NCI-H82 treated with DMSO at 0.1 percent for 48 hours (cell line): Measurements from ENCODE around the gene TMEM145.
"Not testable (repeated sequence)": the region's sequence is repeated elsewhere in the genome, so short reads cannot be mapped to it uniquely, and the experiment has no call there.

Source experiments
- DNase-seq: peaks from one replicate; lab custom pipeline; 2025; ENCODE audit not compliant: unreplicated experiment; lab: John Stamatoyannopoulos, UW

The TMEM145 gene

DNA sequence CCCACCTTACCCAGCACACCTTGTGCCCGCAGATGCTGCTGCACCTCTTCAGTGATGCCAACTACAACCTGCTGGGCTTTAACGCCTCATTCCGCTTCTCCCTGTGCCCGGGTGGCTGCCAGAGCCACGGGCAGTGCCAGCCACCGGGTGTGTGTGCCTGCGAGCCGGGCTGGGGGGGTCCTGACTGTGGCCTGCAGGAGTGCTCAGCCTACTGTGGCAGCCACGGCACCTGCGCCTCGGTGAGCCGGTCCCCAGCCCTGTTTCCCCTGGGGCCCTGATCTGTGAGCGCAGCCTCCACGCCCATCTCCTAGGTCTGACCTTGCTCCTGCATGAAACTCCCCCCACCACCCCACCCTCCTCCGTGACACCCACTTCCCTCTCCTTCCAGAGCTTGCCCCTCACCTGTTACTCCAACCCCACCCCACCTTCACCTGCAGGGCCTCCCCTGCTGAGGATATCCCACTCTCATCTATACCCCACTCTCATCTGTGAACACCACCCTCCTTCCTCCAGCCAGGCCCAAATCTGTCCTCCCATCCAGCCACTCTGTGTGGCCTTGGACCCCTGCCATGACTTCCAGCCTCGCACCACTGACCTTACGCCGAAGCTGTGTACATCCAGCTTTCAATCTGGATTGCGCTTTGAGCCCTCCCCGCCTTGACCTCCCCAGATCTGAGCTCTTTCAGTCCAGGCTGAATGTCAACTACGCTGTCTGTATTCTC is 21.0 kb downstream of the TMEM145 start:
- no peak for DNase-seq

DNA sequence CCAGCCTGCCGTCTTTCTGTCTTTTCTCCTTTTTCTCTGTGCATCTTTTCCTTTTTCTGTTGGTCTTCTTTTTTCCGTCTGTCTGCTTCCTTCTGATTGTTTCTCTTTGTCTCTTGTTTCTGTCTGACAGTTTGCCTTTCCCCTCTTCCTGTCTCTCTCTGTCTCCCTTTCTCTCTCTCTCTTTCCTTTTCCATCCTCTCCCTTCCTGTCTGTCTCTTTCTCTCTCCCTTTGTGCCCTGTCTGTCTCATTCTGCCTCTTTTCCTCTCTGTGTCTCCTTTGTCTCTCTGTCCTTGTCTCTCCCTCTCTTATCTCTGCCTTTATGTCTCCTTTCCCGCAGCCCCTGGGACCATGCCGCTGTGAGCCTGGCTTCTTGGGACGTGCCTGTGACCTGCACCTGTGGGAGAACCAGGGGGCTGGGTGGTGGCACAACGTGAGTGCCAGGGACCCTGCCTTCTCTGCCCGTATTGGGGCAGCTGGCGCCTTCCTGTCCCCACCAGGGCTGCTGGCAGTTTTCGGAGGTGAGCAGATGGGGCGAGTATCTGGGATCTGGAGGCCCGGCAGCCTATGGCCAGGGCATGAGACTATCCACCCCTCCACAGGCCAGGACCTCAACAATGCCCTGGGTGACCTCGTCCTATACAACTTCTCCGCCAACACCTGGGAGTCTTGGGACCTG is 21.7 kb downstream of the TMEM145 start:
- DNase-seq = no peak

DNA sequence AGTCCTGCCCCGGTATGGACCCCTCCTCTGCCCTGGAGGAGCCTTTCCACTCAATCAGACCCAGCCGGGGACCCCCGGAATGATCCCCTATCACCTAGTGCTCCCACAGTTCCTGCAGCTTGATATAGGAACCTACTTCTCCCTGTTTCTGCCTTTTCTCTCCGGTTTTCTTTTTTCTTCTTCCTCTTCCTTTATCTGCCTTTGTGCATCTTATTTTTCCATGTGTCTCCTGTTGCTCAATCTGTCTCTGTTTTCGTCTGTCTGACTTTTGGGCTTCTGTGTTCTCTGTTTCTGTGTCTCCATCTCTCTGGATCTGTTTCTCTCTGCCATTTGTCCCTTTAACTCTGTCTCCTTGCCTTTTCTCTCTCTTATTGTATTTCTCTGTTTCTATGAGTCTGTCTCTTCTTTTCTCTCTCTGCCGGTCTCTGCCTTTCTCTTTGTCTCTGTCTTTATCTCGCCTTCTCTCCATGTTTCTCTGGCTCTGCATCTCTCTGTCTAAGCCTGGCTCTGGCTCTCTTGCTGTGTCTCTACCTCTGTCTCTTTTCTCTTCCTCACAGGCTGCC is 22.3 kb downstream of the TMEM145 start:
- DNase-seq = no peak

DNA sequence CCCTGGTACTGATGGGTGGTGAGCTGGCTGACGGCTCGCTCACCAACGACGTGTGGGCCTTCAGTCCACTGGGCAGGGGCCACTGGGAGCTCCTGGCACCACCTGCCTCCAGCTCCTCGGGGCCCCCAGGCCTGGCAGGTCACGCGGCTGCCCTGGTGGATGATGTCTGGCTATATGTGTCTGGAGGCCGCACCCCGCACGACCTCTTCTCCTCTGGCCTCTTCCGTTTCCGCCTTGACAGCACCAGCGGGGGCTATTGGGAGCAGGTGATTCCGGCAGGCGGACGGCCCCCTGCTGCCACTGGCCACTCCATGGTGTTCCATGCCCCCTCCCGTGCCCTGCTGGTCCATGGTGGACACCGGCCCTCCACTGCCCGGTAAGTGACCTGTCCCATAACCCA is 22.9 kb downstream of the TMEM145 start:
- no peak for DNase-seq

DNA sequence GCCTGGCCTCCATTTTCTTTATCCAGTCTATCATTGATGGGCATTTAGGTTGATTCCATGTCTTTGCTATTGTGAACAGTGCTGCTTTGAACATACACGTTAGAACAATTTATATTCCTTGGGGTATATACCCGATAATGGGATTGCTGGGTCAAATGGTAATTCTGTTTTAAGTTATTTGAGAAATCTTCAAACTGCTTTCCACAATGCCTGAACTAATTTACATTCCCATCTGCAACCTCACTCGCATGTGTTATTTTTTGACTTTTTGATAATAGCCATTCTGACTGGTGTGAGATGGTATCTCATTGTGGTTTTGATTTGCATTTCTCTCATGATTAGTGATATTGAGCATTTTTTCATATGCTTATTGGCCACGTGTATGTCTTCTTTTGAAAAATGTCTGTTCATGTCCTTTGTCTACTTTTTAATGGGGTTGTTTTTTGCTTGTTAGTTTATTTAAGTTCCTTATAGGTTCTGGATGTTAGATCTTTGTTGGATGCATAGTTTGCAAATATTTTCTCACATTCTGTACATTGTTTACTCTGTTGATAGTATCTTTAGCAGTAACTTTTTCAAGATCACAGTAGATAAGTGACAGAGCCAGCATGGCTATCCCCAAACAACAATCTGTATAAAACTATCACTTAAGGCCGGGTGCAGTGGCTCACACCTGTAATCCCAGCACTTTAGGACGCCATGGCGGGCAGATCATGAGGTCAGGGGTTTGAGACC is 26.2 kb downstream of the TMEM145 start:
- DNase-seq = not testable (repeated sequence)

DNA sequence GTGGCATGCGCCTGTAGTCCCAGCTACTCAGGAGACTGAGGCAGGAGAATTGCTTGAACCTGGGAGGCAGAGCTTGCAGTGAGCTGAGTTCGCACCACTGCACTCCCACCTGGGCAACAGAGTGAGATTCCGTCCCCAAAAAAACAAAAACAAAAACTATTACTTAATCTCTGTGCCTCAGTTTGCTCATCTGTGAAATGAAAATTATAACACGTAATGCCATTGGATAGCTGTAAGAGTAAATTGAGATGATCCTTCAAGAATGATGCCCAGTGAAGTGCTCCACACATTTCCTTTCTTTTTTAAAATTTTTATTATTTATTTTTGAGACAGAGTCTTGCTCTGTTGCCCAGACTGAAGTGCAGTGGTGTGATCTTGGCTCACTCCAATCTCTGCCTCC is 26.8 kb downstream of the TMEM145 start:
- DNase-seq = not testable (repeated sequence)

DNA sequence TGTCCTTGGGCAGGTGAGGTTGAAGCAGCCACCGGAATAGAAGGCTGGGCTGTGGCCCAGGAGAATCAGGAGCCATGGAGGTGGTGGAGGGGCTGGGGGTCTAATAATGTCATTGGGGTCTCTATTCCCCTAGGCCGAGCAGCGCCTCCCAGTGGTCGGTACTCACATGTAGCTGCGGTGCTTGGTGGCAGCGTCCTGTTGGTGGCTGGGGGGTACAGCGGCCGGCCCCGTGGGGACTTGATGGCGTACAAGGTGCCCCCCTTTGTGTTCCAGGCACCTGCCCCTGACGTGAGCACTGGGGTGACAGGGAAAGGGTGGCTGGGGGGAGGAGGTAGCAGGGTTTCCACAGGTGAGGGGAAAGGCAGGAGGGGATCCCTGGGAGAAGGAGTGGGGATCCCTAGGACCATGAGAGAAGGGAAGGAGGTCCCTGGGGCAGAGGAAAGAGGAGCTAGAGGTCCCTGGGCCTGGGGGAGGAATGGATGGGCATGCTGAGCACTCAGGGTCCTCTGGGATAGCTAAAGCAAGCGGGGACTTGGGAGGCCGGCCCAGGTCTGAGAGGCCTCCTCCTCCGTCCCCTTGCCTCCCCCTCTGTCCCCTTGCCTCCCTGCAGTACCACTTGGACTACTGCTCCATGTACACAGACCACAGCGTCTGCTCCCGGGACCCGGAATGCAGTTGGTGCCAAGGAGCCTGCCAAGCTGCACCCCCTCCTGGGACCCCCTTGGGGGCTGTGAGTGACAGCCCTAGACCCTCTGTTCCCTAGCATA is 30.4 kb downstream of the TMEM145 start:
- DNase-seq = no peak

DNA sequence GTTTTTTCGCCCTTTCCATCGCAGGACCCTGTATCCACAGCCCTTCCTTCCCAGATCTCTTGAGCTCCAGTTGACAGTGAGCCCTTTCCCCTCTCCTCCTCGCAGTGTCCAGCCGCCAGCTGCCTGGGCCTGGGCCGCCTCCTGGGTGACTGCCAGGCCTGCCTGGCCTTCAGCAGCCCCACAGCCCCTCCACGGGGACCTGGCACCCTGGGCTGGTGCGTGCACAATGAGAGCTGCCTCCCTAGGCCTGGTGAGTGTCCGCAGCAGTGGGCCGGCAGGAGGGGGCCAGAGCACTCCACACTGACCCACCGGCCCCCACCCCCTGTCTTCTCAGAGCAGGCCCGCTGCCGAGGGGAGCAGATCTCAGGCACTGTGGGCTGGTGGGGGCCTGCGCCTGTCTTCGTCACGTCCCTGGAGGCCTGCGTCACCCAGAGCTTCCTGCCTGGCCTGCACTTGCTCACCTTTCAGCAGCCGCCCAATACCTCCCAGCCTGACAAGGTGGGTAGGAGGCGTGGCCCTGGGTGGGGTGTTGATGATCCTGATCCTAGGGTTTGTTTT is 31.3 kb downstream of the TMEM145 start:
- DNase-seq = no peak

DNA sequence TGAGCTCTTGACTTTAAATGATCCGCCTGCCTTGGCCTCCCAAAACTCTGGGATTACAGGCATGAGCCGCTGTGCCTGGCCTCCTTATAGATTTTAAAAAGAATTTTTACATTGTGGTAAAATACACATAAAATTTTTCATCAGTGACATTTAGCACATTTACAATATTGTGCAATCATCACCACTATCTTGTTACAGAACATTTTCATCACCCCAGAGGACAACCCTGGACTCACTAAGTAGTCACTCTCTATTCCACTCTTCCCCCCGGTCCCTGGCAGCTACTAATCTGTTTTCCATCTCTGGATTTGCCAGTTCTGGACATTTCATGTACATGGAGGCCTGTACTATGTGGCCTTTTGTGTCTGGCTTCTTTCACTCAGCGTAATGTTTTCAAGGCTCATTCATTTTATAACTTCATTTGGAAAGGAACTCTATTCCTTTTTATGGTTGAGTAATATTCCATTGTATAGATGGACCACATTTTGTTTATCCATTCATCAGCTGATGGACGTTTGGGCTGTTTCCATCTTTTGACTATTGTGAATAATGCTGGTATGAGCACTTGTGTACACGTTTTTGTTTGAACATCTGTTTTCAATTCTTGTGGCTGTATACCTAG is 32.2 kb downstream of the TMEM145 start:
- no peak for DNase-seq

DNA sequence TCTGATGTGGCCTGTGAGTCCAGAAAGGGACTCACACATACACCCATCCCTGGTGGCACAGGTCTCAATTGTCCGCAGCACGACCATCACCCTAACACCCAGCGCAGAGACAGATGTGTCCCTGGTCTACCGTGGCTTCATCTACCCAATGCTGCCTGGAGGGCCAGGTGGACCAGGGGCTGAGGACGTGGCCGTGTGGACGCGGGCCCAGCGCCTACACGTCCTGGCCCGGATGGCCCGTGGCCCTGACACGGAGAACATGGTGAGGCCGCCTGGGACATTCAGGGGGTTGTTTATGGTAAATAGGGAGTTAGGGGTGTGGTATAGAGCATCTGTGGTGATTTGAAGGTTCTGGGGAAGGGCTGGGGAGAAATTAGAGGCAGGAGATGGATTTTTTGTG is 35.1 kb downstream of the TMEM145 start:
- no peak for DNase-seq

DNA sequence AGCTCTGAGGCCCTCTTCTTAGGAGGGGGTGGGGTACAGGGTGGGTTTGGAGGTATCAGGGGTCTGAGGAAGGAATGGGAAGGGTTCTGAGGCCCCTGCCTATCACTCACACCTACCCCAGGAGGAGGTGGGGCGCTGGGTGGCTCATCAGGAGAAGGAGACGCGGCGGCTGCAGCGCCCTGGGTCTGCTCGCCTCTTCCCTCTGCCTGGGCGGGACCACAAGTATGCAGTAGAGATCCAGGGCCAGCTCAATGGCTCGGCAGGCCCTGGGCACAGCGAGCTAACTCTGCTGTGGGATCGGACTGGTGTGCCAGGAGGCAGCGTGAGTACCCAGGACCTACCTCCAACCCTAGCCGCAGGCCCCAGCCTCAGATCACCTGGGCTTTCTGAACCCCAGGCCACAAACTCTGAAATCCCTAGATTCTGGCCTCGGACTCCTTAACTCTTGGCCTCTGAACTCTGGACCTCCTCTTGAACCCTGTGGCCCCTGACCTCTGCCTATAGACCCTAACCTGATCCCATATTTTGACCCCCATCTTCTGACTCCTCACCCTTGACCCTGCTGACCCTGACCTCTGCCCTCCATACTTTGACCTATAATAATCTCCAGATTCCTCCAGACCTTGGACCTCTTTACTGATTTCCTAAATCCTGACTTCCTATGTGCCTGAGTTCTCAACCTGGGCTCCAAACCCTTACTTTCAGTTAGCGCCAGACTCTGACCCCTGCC is 36.4 kb downstream of the TMEM145 start:
- DNase-seq = no peak

DNA sequence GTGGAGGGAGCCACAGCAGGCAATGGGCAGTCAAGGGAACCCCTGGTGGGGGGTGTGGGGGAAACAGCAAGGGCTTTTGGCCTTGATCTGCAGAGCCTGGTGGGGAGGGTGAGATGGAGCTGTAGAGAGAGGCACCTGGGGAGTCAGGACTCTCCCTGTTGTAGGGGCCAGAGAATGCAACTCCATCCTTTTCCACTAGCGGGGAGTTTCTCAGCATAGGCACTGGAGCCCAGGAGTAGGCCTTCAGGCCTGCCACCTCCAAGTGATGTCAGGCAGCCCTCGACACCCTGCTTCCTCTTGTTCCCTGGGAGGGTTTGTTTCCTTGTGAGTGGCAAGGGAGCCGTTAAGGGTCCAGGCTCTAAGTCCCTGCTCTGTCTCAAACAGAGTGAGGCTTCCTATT is 37.3 kb downstream of the TMEM145 start:
- no peak for DNase-seq

DNA sequence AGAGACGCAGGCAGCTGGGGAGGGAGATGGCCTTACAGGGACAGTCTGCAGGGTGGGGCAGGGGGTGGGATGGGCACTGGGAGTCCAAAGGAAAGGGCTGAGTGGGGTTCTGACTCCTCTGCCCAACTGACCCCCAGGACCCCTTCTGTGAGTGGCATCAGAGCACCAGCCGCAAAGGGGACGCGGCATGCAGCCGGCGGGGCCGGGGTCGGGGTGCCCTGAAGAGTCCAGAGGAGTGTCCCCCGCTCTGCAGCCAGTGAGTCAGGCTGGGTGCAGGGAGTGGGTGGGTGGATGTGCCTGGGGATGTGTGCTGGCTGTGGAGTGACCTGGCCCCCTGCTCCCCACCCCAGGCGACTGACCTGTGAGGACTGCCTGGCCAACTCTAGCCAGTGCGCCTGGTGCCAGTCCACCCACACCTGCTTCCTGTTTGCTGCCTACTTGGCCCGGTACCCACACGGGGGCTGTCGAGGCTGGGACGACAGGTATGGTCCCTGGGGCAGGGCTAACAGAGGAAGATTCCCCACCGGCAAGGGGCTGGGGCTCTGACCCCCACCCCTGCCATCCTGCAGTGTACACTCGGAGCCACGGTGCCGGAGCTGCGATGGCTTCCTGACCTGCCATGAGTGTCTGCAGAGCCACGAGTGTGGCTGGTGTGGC is 38.1 kb downstream of the TMEM145 start:
- DNase-seq = no peak

DNA sequence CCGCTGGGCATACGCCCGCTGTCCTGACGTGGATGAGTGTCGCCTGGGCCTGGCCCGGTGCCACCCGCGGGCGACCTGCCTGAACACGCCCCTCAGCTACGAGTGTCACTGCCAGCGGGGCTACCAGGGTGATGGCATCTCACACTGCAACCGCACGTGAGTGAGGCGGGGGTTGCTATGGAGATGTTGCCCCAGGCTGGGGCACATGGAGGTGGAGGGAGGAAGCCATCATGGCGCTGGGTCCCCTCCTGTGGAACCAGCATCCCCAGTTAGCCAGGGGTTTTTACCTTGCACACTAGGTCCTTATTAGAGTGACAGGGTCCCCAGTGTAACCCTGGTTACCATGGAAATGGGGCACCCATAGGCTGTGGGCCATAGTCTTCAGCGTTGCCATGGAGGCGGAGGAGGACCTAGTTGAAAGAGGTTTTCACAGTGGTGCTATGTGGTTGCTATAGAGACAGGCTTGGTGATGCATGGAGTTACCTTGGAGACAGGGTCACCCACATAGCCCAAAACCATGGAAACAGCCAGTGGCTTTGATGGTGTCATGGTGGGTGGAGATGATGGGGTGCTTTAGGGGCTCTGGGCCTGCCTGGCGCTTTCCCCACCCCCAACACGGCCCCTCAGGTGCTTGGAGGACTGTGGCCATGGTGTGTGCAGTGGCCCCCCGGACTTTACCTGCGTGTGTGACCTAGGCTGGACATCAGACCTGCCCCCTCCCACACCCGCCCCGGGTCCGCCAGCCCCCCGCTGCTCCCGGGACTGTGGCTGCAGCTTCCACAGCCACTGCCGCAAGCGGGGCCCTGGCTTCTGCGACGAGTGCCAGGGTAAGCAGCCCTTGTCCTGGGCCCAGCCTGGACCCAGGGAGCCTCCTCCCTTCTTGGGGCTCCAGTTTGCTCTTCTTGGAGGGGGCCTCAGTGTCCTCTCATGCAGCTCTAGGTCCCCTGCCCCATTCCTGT is 39.5 kb downstream of the TMEM145 start:
- no peak for DNase-seq

DNA sequence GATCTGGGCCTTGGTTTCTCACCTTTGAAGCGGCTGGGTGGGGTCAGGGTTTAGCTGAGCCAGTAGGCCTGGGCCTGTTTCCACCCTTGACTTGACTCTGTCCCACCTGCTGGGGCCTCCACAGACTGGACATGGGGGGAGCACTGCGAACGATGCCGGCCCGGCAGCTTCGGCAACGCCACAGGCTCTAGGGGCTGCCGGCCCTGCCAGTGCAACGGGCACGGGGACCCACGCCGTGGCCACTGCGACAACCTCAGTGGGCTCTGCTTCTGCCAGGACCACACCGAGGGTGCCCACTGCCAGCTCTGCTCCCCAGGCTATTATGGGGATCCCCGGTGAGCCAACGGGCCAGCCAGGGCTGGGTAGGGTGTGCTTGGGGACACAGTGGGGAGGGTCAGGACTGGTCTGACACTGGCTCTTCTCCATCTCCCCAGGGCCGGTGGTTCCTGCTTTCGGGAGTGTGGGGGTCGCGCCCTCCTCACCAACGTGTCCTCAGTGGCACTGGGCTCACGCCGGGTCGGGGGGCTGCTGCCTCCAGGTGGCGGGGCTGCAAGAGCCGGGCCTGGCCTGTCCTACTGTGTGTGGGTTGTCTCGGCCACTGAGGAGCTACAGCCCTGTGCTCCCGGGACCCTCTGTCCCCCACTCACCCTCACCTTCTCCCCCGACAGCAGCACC is 40.4 kb downstream of the TMEM145 start:
- DNase-seq = no peak

DNA sequence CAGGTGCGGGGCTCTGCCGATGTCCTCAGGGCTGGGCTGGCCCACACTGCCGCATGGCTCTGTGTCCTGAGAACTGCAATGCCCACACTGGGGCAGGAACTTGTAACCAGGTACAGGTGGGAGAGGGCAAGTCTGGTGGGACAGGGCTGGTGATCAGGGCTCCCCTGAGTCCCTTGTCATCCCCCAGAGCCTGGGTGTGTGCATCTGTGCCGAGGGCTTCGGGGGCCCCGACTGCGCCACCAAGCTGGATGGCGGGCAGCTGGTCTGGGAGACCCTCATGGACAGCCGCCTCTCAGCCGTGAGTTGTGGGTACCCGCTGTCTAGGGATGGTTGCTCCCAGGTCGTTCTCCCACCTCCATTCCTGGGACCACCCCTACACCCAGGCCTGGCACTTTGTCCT is 42.8 kb downstream of the TMEM145 start:
- DNase-seq = no peak

DNA sequence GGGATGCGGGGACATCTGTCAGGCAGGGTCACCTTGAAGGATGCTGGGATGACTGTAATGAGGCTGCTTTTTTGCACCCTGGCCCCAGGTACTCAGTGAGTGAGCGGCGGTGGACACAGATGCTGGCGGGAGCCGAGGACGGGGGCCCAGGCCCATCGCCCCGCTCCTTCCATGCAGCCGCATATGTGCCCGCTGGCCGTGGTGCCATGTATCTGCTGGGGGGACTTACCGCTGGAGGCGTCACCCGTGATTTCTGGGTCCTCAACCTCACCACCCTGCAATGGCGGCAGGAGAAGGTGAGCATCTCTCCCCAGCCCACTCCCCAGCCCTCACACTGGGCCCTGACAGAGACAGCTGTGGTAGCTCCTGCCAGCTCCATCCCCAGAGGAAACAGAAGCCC is 43.6 kb downstream of the TMEM145 start:
- no peak for DNase-seq
